Measurements from ENCODE around the gene QTRT2.

The QTRT2 gene

GRCh38 chr3:114079761-114080160, 23.2 kb downstream of the QTRT2 start:
- DNase-seq: no peak

- DNase-seq: no peak
Observed at GRCh38 chr3:114080201-114080600, 23.7 kb downstream of the QTRT2 start.

GRCh38 chr3:114081037-114081436, 24.5 kb downstream of the QTRT2 start:
- no peak for DNase-seq

- no peak for DNase-seq
Observed at GRCh38 chr3:114083112-114083511, 26.6 kb downstream of the QTRT2 start.

- no peak for DNase-seq
Observed at GRCh38 chr3:114086356-114086755, 29.8 kb downstream of the QTRT2 start.

- DNase-seq: no peak
Observed at GRCh38 chr3:114089675-114090074, 33.1 kb downstream of the QTRT2 start.

GRCh38 chr3:114092151-114093015, 35.8 kb downstream of the QTRT2 start:
- DNase-seq: no peak

GRCh38 chr3:114093016-114093380, 36.5 kb downstream of the QTRT2 start:
- DNase-seq: no peak

- DNase-seq: no peak
Observed at GRCh38 chr3:114093596-114093995, 37.1 kb downstream of the QTRT2 start.

GRCh38 chr3:114095796-114096195, 39.3 kb downstream of the QTRT2 start:
- no peak for DNase-seq

GRCh38 chr3:114101101-114101500, 44.6 kb downstream of the QTRT2 start:
- no peak for DNase-seq

GRCh38 chr3:114103181-114103580, 46.6 kb downstream of the QTRT2 start:
- no peak for DNase-seq

- DNase-seq: no peak
Observed at GRCh38 chr3:114103858-114104257, 47.3 kb downstream of the QTRT2 start.

- DNase-seq: no peak
Observed at GRCh38 chr3:114104414-114104813, 47.9 kb downstream of the QTRT2 start.

GRCh38 chr3:114108137-114108536, 51.6 kb downstream of the QTRT2 start:
- DNase-seq: no peak

GRCh38 chr3:114110439-114110838, 53.9 kb downstream of the QTRT2 start:
- DNase-seq: no peak

- no peak for DNase-seq
Observed at GRCh38 chr3:114111060-114111770, 54.7 kb downstream of the QTRT2 start.

- DNase-seq: no peak
Observed at GRCh38 chr3:114112696-114113095, 56.2 kb downstream of the QTRT2 start.

- no peak for DNase-seq
Observed at GRCh38 chr3:114114719-114115118, 58.2 kb downstream of the QTRT2 start.

GRCh38 chr3:114115143-114115542, 58.6 kb downstream of the QTRT2 start:
- DNase-seq: no peak

- no peak for DNase-seq
Observed at GRCh38 chr3:114119776-114120175, 63.2 kb downstream of the QTRT2 start.

GRCh38 chr3:114120211-114120610, 63.7 kb downstream of the QTRT2 start:
- no peak for DNase-seq

- DNase-seq: peak; percentile 31
Observed at GRCh38 chr3:114122027-114122709, 65.6 kb downstream of the QTRT2 start.

- no peak for DNase-seq
Observed at GRCh38 chr3:114126461-114126860, 69.9 kb downstream of the QTRT2 start.
